HG03457 (cell line): ENCODE results near the gene HSPB8.
"Not testable (repeated sequence)": the region's sequence is repeated elsewhere in the genome, so short reads cannot be mapped to it uniquely, and the experiment has no call there.

ENCODE experiments used
- ATAC-seq: cut with Tn5 transposase; IDR thresholded peaks from one replicate; pipeline ENCODE4 v1.9.1; 2021; ENCODE audit warnings: moderate number of reproducible peaks; ENCODE audit not compliant: unreplicated experiment

Gene HSPB8

GRCh38 chr12:119204671-119205285 lies 26.0 kb downstream of the HSPB8 start:
- no peak for ATAC-seq

GRCh38 chr12:119206348-119207062 lies 27.8 kb downstream of the HSPB8 start:
- no peak for ATAC-seq

GRCh38 chr12:119207063-119207560 lies 28.4 kb downstream of the HSPB8 start:
- no peak for ATAC-seq

GRCh38 chr12:119208626-119209061 lies 29.9 kb downstream of the HSPB8 start:
- ATAC-seq: no peak

- no peak for ATAC-seq
These were observed 33.2 kb downstream of the HSPB8 start for GRCh38 chr12:119211884-119212283.

- no peak for ATAC-seq
These were observed 37.4 kb downstream of the HSPB8 start for GRCh38 chr12:119216084-119216483.

GRCh38 chr12:119218875-119219274 lies 40.1 kb downstream of the HSPB8 start:
- not testable (repeated sequence) for ATAC-seq

GRCh38 chr12:119222222-119222951 lies 43.7 kb downstream of the HSPB8 start:
- no peak for ATAC-seq

- no peak for ATAC-seq
These were observed 46.7 kb downstream of the HSPB8 start for GRCh38 chr12:119225454-119225853.

- no peak for ATAC-seq
These were observed 48.6 kb downstream of the HSPB8 start for GRCh38 chr12:119227292-119227691.

GRCh38 chr12:119229205-119229604 lies 50.5 kb downstream of the HSPB8 start:
- ATAC-seq: no peak

- ATAC-seq: no peak
These were observed 51.1 kb downstream of the HSPB8 start for GRCh38 chr12:119229837-119230236.

GRCh38 chr12:119230807-119231206 lies 52.1 kb downstream of the HSPB8 start:
- no peak for ATAC-seq

GRCh38 chr12:119231774-119232173 lies 53.0 kb downstream of the HSPB8 start:
- no peak for ATAC-seq

GRCh38 chr12:119235197-119235751 lies 56.5 kb downstream of the HSPB8 start:
- no peak for ATAC-seq

- no peak for ATAC-seq
These were observed 57.6 kb downstream of the HSPB8 start for GRCh38 chr12:119236372-119236771.

GRCh38 chr12:119239040-119239439 lies 60.3 kb downstream of the HSPB8 start:
- no peak for ATAC-seq

GRCh38 chr12:119241049-119241448 lies 62.3 kb downstream of the HSPB8 start:
- no peak for ATAC-seq

- ATAC-seq: no peak
These were observed 62.9 kb downstream of the HSPB8 start for GRCh38 chr12:119241580-119242169.
